Forelimb muscle (tissue), 1 donor: Measurements from ENCODE around the gene PASK. TPM values are rescaled to one million over a fixed set of nuclear protein-coding genes. Genes with fewer than 3 reads are reported as not detected.

ENCODE experiments used
- DNase-seq: peaks from one replicate; pipeline ENCODE4 v3.0.0-alpha.2; 2013; ENCODE audit warnings: low read depth
- polyA plus RNA-seq: library from polyadenylated mRNA; unstranded; fragments of 120-200 nt; gene quantifications from one replicate; pipeline ENCODE4 v1.2.1, GENCODE V29; 2013; ENCODE audit not compliant: insufficient read length

The PASK gene
- polyA plus RNA-seq, 1 donor, result 5.0 TPM

- DNase-seq, result no peak
Observed at GRCh38 chr2:241148239-241148638, 1.0 kb downstream of the PASK start.

GRCh38 chr2:241147336-241147735 is 1.9 kb downstream of the PASK start:
- no peak for DNase-seq

GRCh38 chr2:241146286-241146685 is 3.0 kb downstream of the PASK start:
- DNase-seq, result no peak

GRCh38 chr2:241142593-241142992 is 6.7 kb downstream of the PASK start:
- DNase-seq, result no peak

- DNase-seq, result no peak
Observed at GRCh38 chr2:241142063-241142462, 7.2 kb downstream of the PASK start.

- no peak for DNase-seq
Observed at GRCh38 chr2:241141214-241141770, 8.0 kb downstream of the PASK start.

GRCh38 chr2:241140445-241140840 is 8.8 kb downstream of the PASK start:
- no peak for DNase-seq

- no peak for DNase-seq
Observed at GRCh38 chr2:241139531-241140444, 9.5 kb downstream of the PASK start.

GRCh38 chr2:241138471-241138870 is 10.8 kb downstream of the PASK start:
- DNase-seq, result no peak

- no peak for DNase-seq
Observed at GRCh38 chr2:241137276-241138190, 11.7 kb downstream of the PASK start.

GRCh38 chr2:241136661-241137260 is 12.5 kb downstream of the PASK start:
- no peak for DNase-seq

- DNase-seq, result no peak
Observed at GRCh38 chr2:241136191-241136590, 13.1 kb downstream of the PASK start.

- no peak for DNase-seq
Observed at GRCh38 chr2:241135737-241136136, 13.5 kb downstream of the PASK start.

GRCh38 chr2:241134711-241135110 is 14.6 kb downstream of the PASK start:
- no peak for DNase-seq

GRCh38 chr2:241133436-241133820 is 15.8 kb downstream of the PASK start:
- DNase-seq, result no peak

- no peak for DNase-seq
Observed at GRCh38 chr2:241132538-241133435, 16.5 kb downstream of the PASK start.

- DNase-seq, result no peak
Observed at GRCh38 chr2:241131531-241131930, 17.7 kb downstream of the PASK start.

GRCh38 chr2:241130316-241130715 is 19.0 kb downstream of the PASK start:
- DNase-seq, result no peak

- no peak for DNase-seq
Observed at GRCh38 chr2:241129086-241129871, 20.0 kb downstream of the PASK start.

- no peak for DNase-seq
Observed at GRCh38 chr2:241128266-241128665, 21.0 kb downstream of the PASK start.
